K562 (cell line): Measurements from ENCODE around the gene GARIN1A. TPM values are rescaled to one million over a fixed set of nuclear protein-coding genes. Genes with fewer than 3 reads are reported as not detected.

Experiments used
- CBX1 ChIP-seq: sonication (generic); IDR thresholded peaks from 2 replicates; pipeline ENCODE4 v1.6.1; 2016; ENCODE audit warnings: antibody characterized with exemption, low read depth, mild to moderate bottlenecking
- DPF2 ChIP-seq: fragments of 450-650 bp; IDR thresholded peaks from 2 replicates; pipeline ENCODE4 v1.6.1; 2016
- FOSL1 ChIP-seq: fragments of 200-800 bp; sonication (Bioruptor generic); conservative IDR thresholded peaks from 2 replicates; pipeline ENCODE4 v1.6.1; 2016; ENCODE audit warnings: missing genetic modification characterization, missing compliant biosample characterization
- FOXA1 ChIP-seq: fragments of 450-650 bp; IDR thresholded peaks from 2 replicates; pipeline ENCODE4 v1.6.1; 2016; ENCODE audit warnings: mild to moderate bottlenecking, borderline replicate concordance
- FOXK1 ChIP-seq: sonication (generic); formaldehyde crosslinking; IDR thresholded peaks from 2 replicates; pipeline ENCODE4 v1.8.0; 2022; ENCODE audit warnings: missing genetic modification reagents, mild to moderate bottlenecking, borderline replicate concordance
- LCOR ChIP-seq: sonication (generic); formaldehyde crosslinking; IDR thresholded peaks from 2 replicates; pipeline ENCODE4 v1.8.0; 2022; ENCODE audit warnings: mild to moderate bottlenecking, missing genetic modification reagents
- MAFF ChIP-seq: IDR thresholded peaks from 2 replicates; pipeline ENCODE4 v1.6.1; 2012; ENCODE audit warnings: low read length, improper control_type of control experiment
- MAFG ChIP-seq: fragments of 450-650 bp; conservative IDR thresholded peaks from 2 replicates; pipeline ENCODE4 v1.6.1; 2016; ENCODE audit warnings: missing genetic modification characterization, missing compliant biosample characterization
- MAFK ChIP-seq: IDR thresholded peaks from 2 replicates; pipeline ENCODE4 v1.6.1; 2011; ENCODE audit warnings: low read length, improper control_type of control experiment
- MXI1 ChIP-seq: IDR thresholded peaks from 2 replicates; pipeline ENCODE4 v1.6.1; 2011; ENCODE audit warnings: low read depth, mild to moderate bottlenecking, improper control_type of control experiment, low read length
- PHF8 ChIP-seq: fragments of 200-600 bp; sonication (generic); IDR thresholded peaks from 2 replicates; pipeline ENCODE4 v1.6.1; 2012; ENCODE audit warnings: mixed run types, mild to moderate bottlenecking, inconsistent platforms, low read length, moderate library complexity, borderline replicate concordance
- POLR2H ChIP-seq: IDR thresholded peaks from 2 replicates; pipeline ENCODE4 v1.6.1; 2016; ENCODE audit warnings: missing genetic modification characterization, low read depth, mild to moderate bottlenecking, control low read depth, missing compliant biosample characterization, moderate library complexity
- POLR3G ChIP-seq: IDR thresholded peaks from 2 replicates; pipeline ENCODE4 v1.6.1; 2011; ENCODE audit not compliant: insufficient read length, insufficient replicate concordance; ENCODE audit errors: extremely low read depth
- RBM39 ChIP-seq: fragments of 200-400 bp; formaldehyde crosslinking; optimal IDR thresholded peaks from 2 replicates; pipeline ENCODE3; 2018; ENCODE audit warnings: low read depth, low read length
- SIN3B ChIP-seq: fragments of 450-650 bp; IDR thresholded peaks from 2 replicates; pipeline ENCODE4 v1.6.1; 2017; ENCODE audit warnings: low read depth, mild to moderate bottlenecking, moderate library complexity
- SIRT6 ChIP-seq: IDR thresholded peaks from one replicate; pipeline ENCODE4 v1.6.1; 2012; ENCODE audit warnings: low read depth, mild to moderate bottlenecking, control low read depth, inconsistent platforms, low read length, moderate library complexity
- XRCC5 ChIP-seq: fragments of 200-400 bp; formaldehyde crosslinking; IDR thresholded peaks from 2 replicates; pipeline ENCODE4 v1.6.1; 2017; ENCODE audit warnings: low read depth, mild to moderate bottlenecking, low read length
- ZFX ChIP-seq: sonication (generic); formaldehyde crosslinking; IDR thresholded peaks from 2 replicates; pipeline ENCODE4 v1.8.0; 2022; ENCODE audit warnings: mild to moderate bottlenecking, missing genetic modification reagents, moderate library complexity
- polyA plus RNA-seq, 8 experiments: library from polyadenylated mRNA; depleted of rRNA in 4 of 8; stranded (reverse) in 5 of 8; unstranded in 3 of 8; fragments of >200 nt; fragmentation: Nextera tagmentation in 2 of 8; fragmentation: Illumina TruSeq in 1 of 8; extraction: Ambion mirVana in 2 of 8; extraction: Trizol in 1 of 8; gene quantifications; 2 replicates each; pipeline versions ENCODE4 v1.2.1 to v1.2.3, GENCODE V29; 2011 to 2014; ENCODE audit warnings: inconsistent platforms in 1 of 8, missing spikeins in 1 of 8
- total RNA-seq, 7 experiments: library from RNA; depleted of rRNA in 6 of 7; stranded (reverse); fragments of >200 nt in 6 of 7; fragmentation: Illumina TruSeq in 2 of 7; extraction: Trizol in 2 of 7; gene quantifications; 2 replicates each; pipeline versions ENCODE4 v1.2.1 to v1.2.3, GENCODE V29; 2011 to 2021; ENCODE audit warnings: low replicate concordance in 1 of 7
- TF ChIP-seq, protein P1 (sequence below): fragments of 250-450 bp; sonication (Bioruptor Pico); IDR thresholded peaks from 2 replicates; pipeline ENCODE4 v1.5.0; 2020; ENCODE audit warnings: mild to moderate bottlenecking
- TF ChIP-seq, protein P2 (sequence below): sonication (generic); formaldehyde crosslinking; IDR thresholded peaks from 2 replicates; pipeline ENCODE4 v1.8.0; 2022; ENCODE audit warnings: mild to moderate bottlenecking, missing genetic modification reagents
- TF ChIP-seq, protein P3 (sequence below): fragments of 250-450 bp; sonication (Bioruptor Pico); IDR thresholded peaks from 2 replicates; pipeline ENCODE4 v1.5.0; 2022; ENCODE audit warnings: mild to moderate bottlenecking
- TF ChIP-seq, protein P4 (sequence below): fragments of 450-650 bp; formaldehyde crosslinking; IDR thresholded peaks from 2 replicates; pipeline ENCODE4 v1.4.0; 2022; ENCODE audit warnings: missing genetic modification characterization
- TF ChIP-seq, protein P5 (sequence below): fragments of 250-450 bp; sonication (Bioruptor Pico); IDR thresholded peaks from 2 replicates; pipeline ENCODE4 v1.8.0; 2022; ENCODE audit warnings: inconsistent platforms, mild to moderate bottlenecking, moderate library complexity, borderline replicate concordance

GARIN1A gene
- total and polyA plus RNA-seq, 9 of the 15 experiments (the other 6 are each of a cell fraction or from before 2014, with no cell fraction given): 0.01 to 0.41 (median 0.04) TPM; not detected in 3

DNA sequence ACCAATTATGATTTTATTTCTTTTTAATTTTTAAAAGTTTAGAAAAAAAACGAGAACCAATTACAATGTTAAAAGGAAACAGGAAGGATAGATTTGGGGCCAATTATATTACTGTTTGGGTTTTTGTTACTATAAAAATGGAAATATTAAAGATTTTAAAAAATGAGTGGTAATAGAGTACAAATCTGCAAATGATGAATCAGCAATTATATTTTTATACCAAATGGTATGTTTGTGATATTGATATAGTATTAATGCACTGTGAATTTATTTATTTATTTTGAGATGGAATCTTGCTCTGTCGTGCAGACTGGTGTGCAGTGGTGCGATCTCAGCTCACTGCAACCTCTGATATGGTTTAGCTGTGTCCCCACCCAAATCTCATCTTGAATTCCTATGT lies 11.5 kb upstream of the GARIN1A start (continued):
- TF ChIP-seq, protein P1, sequence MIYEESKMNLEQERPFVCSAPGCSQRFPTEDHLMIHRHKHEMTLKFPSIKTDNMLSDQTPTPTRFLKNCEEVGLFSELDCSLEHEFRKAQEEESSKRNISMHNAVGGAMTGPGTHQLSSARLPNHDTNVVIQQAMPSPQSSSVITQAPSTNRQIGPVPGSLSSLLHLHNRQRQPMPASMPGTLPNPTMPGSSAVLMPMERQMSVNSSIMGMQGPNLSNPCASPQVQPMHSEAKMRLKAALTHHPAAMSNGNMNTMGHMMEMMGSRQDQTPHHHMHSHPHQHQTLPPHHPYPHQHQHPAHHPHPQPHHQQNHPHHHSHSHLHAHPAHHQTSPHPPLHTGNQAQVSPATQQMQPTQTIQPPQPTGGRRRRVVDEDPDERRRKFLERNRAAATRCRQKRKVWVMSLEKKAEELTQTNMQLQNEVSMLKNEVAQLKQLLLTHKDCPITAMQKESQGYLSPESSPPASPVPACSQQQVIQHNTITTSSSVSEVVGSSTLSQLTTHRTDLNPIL (CRISPR knock-in tag): no peak
- TF ChIP-seq, protein P2, sequence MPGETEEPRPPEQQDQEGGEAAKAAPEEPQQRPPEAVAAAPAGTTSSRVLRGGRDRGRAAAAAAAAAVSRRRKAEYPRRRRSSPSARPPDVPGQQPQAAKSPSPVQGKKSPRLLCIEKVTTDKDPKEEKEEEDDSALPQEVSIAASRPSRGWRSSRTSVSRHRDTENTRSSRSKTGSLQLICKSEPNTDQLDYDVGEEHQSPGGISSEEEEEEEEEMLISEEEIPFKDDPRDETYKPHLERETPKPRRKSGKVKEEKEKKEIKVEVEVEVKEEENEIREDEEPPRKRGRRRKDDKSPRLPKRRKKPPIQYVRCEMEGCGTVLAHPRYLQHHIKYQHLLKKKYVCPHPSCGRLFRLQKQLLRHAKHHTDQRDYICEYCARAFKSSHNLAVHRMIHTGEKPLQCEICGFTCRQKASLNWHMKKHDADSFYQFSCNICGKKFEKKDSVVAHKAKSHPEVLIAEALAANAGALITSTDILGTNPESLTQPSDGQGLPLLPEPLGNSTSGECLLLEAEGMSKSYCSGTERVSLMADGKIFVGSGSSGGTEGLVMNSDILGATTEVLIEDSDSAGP (CRISPR knock-in tag): no peak
- peak; percentile 26; the same call in 1 of the 2 replicates for TF ChIP-seq MAFK
- TF ChIP-seq LCOR (CRISPR knock-in tag): no peak
- TF ChIP-seq RBM39: no peak
- TF ChIP-seq, protein P3, sequence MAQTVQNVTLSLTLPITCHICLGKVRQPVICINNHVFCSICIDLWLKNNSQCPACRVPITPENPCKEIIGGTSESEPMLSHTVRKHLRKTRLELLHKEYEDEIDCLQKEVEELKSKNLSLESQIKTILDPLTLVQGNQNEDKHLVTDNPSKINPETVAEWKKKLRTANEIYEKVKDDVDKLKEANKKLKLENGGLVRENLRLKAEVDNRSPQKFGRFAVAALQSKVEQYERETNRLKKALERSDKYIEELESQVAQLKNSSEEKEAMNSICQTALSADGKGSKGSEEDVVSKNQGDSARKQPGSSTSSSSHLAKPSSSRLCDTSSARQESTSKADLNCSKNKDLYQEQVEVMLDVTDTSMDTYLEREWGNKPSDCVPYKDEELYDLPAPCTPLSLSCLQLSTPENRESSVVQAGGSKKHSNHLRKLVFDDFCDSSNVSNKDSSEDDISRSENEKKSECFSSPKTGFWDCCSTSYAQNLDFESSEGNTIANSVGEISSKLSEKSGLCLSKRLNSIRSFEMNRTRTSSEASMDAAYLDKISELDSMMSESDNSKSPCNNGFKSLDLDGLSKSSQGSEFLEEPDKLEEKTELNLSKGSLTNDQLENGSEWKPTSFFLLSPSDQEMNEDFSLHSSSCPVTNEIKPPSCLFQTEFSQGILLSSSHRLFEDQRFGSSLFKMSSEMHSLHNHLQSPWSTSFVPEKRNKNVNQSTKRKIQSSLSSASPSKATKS (CRISPR knock-in tag): no peak
- no peak for TF ChIP-seq SIRT6
- peak; percentile 51; the same call in 1 of the 2 replicates for TF ChIP-seq MAFF
- TF ChIP-seq DPF2: no peak
- TF ChIP-seq SIN3B: no peak
- no peak for TF ChIP-seq FOSL1 (tag)
- TF ChIP-seq ZFX (CRISPR knock-in tag): no peak
- no peak for TF ChIP-seq CBX1
- TF ChIP-seq, protein P4, sequence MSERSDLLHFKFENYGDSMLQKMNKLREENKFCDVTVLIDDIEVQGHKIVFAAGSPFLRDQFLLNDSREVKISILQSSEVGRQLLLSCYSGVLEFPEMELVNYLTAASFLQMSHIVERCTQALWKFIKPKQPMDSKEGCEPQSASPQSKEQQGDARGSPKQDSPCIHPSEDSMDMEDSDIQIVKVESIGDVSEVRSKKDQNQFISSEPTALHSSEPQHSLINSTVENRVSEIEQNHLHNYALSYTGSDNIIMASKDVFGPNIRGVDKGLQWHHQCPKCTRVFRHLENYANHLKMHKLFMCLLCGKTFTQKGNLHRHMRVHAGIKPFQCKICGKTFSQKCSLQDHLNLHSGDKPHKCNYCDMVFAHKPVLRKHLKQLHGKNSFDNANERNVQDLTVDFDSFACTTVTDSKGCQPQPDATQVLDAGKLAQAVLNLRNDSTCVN (CRISPR knock-in tag): no peak
- no peak for TF ChIP-seq PHF8
- TF ChIP-seq, protein P5, sequence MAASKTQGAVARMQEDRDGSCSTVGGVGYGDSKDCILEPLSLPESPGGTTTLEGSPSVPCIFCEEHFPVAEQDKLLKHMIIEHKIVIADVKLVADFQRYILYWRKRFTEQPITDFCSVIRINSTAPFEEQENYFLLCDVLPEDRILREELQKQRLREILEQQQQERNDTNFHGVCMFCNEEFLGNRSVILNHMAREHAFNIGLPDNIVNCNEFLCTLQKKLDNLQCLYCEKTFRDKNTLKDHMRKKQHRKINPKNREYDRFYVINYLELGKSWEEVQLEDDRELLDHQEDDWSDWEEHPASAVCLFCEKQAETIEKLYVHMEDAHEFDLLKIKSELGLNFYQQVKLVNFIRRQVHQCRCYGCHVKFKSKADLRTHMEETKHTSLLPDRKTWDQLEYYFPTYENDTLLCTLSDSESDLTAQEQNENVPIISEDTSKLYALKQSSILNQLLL (CRISPR knock-in tag): no peak
- TF ChIP-seq POLR3G: no peak
- peak; percentile 77 for TF ChIP-seq MAFG
- no peak for TF ChIP-seq FOXA1
- 0 out of 2 replicates have a peak, but pooled peaks have one; percentile 33 for TF ChIP-seq POLR2H (tag)
- TF ChIP-seq FOXK1 (CRISPR knock-in tag): no peak
- TF ChIP-seq MXI1: no peak
- TF ChIP-seq XRCC5: no peak
